Effector memory CD4-positive, alpha-beta T cell (primary cell): ENCODE data around the gene CD8A.

Experiments
- DNase-seq, 3 donors: peaks; one replicate each; pipeline ENCODE4 v3.0.0-alpha.2; 2020
- H3K27ac ChIP-seq: 2 replicates; pipeline ENCODE4 v1.7.0; 2013; ENCODE audit warnings: mild to moderate bottlenecking, low read length, moderate library complexity; ENCODE audit not compliant: insufficient read depth, poor library complexity, severe bottlenecking
- H3K27me3 ChIP-seq: replicated peaks from 2 replicates; pipeline ENCODE4 v1.7.0; 2013; ENCODE audit warnings: mild to moderate bottlenecking, low read length; ENCODE audit not compliant: insufficient read depth, control insufficient read depth, poor library complexity, severe bottlenecking
- H3K36me3 ChIP-seq: 2 replicates; pipeline ENCODE4 v1.7.0; 2013; ENCODE audit warnings: mild to moderate bottlenecking, low read length, moderate library complexity; ENCODE audit not compliant: control insufficient read depth, insufficient read depth
- H3K4me1 ChIP-seq: 2 replicates; pipeline ENCODE4 v1.7.0; 2013; ENCODE audit warnings: low read length, mild to moderate bottlenecking; ENCODE audit not compliant: control insufficient read depth, insufficient read depth, poor library complexity, severe bottlenecking
- H3K4me3 ChIP-seq: 2 replicates; pipeline ENCODE4 v1.7.0; 2013; ENCODE audit warnings: low read length, low read depth, mild to moderate bottlenecking; ENCODE audit not compliant: insufficient read depth, poor library complexity, severe bottlenecking
- H3K9me3 ChIP-seq: 2 replicates; pipeline ENCODE4 v1.7.0; 2013; ENCODE audit warnings: mild to moderate bottlenecking, low read length, moderate library complexity; ENCODE audit not compliant: control insufficient read depth

The CD8A gene

DNA sequence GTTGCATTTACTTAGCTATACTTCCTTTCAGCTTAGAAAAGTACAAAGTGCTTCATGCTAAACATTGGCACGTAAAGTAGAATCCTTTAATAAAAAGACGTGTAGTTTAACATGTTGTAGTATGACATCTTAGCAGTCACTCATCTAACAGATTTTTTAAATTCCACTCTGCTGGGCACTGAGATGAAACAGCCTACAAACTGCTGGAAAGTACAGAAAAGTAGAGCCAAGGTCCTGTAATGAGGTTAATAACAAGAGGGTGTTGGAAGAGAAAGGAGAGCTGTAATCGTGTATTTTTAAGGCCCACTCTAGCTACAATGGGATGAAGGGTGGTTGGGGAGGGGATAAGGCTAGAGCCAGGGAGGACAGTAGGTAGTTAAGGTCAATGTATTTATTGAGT, 10.7 kb downstream of the CD8A start:
- Histone ChIP-seq H3K4me3 (no peak overlapping the region), H3K4me1 (no peaks in the 10 kb centered on the region)

DNA sequence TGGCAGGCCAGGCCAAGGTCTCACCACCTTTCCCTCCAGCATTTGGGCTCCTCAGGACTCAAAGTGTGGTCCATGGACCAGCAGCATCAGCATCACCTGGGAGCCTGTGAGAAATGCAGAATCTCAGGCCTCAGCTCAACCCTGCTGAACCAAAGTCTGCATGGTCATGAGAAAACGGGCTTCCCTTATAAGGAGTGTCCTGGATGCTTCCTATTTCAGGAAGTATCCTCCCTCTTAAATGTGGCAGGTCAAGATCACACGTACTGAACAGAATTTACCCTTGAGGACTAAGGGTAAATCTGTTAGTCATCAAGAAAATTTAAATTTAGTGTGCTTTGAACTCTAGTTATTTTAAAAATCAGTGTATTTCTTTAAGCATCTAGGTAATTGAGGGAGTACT, 11.8 kb downstream of the CD8A start:
- DNase-seq, result no peak
- H3K27me3 ChIP-seq, result no peaks in the 10 kb centered on the region
- H3K4me1 ChIP-seq, result no peaks in the 10 kb centered on the region
- no peak overlapping the region for H3K4me3 ChIP-seq
- H3K9me3 ChIP-seq, result no peaks in the 10 kb centered on the region
- no peak overlapping the region for H3K27ac ChIP-seq
- peaks cover 7% of the 10 kb centered on the region for H3K36me3 ChIP-seq

More for the DNA sequence above, 10.7 kb downstream of the CD8A start:
- no peaks in the 10 kb centered on the region for H3K27me3 ChIP-seq
- H3K9me3 ChIP-seq, result no peaks in the 10 kb centered on the region
- DNase-seq, result no peak
- H3K36me3 ChIP-seq, result peaks cover under 1% of the 10 kb centered on the region
- no peak overlapping the region for H3K27ac ChIP-seq

DNA sequence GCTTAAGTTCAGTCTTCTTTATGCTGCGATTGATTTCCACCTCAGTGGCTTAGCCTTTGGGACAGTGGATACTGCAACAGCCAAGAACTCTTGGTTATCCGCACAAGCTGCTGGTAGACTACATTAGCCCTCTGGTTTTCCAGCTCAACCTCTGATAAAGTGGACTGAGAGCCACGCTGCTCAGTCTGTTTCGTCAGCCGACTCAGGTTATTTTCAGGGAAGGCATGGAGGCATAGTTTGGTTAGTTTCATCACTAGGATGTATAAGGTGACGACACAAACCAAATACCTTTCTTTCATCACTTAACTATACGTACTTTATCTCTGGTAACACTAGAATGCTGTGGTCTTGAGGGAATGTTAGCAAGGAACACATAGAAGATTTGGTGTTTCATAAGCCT, 14.2 kb downstream of the CD8A start:
- DNase-seq, result no peak
- Histone ChIP-seq H3K27ac (no peak overlapping the region), H3K4me3 (no peak overlapping the region), H3K27me3 (no peaks in the 10 kb centered on the region), H3K4me1 (no peaks in the 10 kb centered on the region), H3K36me3 (peaks cover 25% of the 10 kb centered on the region), H3K9me3 (no peaks in the 10 kb centered on the region)

DNA sequence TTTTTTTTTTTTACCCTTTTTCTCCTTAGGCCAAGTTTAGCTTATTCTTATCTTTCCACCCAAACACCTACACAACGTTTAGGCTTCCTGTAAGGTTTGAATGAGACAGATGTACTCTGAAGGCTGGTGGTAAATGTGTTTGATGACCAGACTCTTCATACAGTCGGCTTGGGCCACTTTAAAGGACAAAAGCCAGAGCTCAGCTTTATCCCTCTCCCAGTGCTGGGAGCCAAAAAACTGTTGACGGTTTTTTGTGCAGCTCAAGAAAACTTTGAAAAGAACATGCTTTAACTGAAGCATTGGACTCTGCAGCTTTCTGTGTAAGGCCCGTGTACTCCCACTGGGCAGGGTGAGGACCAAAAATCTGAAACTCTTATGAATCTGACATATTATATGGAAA, 15.4 kb downstream of the CD8A start:
- no peaks in the 10 kb centered on the region for H3K4me1 ChIP-seq
- H3K27ac ChIP-seq, result no peak overlapping the region
- no peaks in the 10 kb centered on the region for H3K27me3 ChIP-seq
- H3K36me3 ChIP-seq, result peaks cover 37% of the 10 kb centered on the region
- H3K9me3 ChIP-seq, result no peaks in the 10 kb centered on the region
- H3K4me3 ChIP-seq, result no peak overlapping the region
- no peak for DNase-seq

DNA sequence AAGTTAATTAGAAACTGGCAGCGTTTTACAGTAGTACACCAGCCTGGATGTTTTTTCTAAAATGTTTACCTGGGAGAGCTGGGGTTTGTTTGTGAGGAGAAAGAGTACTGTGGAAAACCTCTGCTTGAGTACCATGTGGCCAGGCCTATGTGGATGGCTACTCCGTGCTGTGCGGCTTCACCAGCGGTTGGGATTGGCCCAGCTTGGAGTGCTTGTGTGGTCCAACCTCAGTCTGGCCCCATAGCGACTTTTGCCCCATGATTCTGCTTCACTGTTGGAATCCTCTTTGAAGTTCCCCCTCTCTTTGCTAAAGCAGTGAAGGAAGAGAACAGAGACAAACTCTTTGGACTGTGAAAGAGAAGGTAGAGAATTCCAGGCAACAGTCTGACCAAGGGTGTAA, 15.9 kb downstream of the CD8A start:
- Histone ChIP-seq H3K4me1 (no peaks in the 10 kb centered on the region), H3K4me3 (no peak overlapping the region), H3K27me3 (no peaks in the 10 kb centered on the region), H3K9me3 (no peaks in the 10 kb centered on the region), H3K27ac (no peak overlapping the region), H3K36me3 (peaks cover 41% of the 10 kb centered on the region)
- DNase-seq, result no peak

DNA sequence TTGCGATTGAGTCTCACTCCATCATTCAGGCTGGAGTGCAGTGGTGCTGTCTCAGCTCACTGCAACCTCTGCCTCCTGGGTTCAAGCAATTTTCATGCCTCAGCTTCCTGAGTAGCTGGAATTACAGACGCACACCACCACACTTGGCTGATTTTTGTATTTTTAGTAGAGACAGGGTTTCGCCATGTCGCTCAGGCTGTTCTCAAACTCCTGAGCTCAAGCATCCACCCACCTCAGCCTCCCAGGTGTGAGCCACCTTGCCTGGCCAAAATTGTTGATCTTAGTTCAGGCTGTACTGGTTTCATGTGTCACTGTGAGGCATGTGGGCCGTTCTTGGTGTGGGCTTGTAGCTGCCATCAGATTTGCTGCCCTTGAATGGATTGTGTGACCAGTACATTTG, 18.1 kb downstream of the CD8A start:
- DNase-seq, result no peak
- peaks cover 51% of the 10 kb centered on the region for H3K36me3 ChIP-seq
- H3K4me1 ChIP-seq, result no peaks in the 10 kb centered on the region
- no peak overlapping the region for H3K4me3 ChIP-seq
- no peaks in the 10 kb centered on the region for H3K27me3 ChIP-seq
- H3K27ac ChIP-seq, result no peak overlapping the region
- no peaks in the 10 kb centered on the region for H3K9me3 ChIP-seq

DNA sequence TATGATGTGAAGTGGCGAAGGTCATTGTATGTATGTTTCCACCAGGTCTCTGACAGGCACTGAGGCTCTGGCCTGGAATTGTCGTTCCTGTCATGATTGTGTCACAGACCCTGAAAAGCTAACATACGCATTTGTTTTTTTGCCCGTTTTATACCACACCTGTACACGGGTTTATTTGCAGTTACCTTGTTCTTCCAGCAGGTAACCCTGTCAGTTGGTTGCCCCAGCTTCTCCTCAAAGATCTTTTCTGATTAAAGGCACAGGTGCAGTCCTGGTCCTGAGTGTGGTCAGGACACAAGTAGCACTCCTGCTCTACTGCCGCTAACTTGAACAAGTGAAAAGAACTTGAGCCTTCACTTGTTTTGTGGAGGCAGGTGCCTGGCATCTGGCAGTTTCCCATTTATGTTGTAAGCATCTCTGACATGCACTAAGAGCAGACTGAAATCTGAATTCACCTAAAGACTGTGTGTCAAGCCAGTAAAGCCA, 19.9 kb downstream of the CD8A start:
- Histone ChIP-seq H3K27me3 (no peaks in the 10 kb centered on the region), H3K4me1 (no peaks in the 10 kb centered on the region), H3K4me3 (no peak overlapping the region), H3K9me3 (no peaks in the 10 kb centered on the region), H3K27ac (no peak overlapping the region), H3K36me3 (peaks cover 63% of the 10 kb centered on the region)
- DNase-seq, result no peak

DNA sequence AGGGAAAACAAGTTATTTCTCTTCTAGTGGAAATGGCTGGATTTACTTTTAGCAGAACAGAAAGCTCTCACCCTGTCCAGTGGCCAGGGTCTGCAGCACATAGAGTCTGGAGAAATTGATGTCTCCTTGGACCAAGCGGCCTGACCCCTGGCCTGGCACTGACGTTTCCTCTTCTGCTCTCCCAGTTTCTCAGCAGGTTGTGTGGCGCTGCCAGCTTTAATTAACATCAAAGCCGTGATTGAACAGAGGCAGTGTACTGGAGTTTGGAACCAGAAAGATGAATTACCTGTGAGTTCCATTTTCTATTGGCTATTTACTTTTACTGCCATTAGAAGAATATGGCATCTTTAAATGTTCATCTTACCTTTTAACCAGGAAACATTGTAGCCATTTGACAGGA, 20.9 kb downstream of the CD8A start:
- Histone ChIP-seq H3K36me3 (peaks cover 68% of the 10 kb centered on the region), H3K27ac (no peak overlapping the region), H3K27me3 (no peaks in the 10 kb centered on the region), H3K4me3 (no peak overlapping the region), H3K9me3 (no peaks in the 10 kb centered on the region), H3K4me1 (no peaks in the 10 kb centered on the region)
- no peak for DNase-seq

DNA sequence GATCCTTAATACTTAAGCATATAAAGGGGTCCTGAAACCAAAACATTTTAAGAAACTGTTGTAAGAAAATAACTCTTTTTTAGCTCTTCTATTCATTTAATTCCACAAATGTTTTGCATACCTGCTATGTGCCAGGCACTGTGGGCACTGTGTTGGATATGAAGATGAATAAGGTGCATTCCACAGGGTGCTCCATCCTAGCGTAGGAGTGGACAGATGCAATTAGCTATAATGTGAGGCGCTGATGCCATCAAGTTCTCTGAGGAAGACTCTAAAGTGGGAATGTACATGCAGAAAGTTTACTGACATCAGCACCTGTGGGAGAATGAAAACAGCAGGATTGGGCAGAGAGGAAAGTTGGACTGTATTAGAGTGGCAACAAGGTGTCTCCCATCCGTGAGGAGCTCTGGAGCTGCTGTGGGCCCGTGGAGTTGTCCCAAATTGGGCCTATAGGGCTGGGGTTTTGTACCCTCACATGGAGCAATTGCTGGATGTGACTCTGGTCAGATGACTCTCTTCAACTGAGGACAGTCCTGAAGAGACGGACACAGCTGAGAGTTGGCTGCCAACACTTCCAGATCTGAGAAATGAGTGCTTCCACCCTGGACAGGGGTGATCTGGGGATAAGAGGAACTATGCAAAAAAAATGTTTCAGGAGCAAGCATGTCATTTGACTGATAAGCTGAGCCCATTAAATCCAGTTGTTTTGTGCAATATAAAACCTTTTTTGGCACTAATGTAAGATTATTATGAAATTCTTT, 22.3 kb downstream of the CD8A start:
- Histone ChIP-seq H3K4me1 (no peaks in the 10 kb centered on the region), H3K27me3 (no peaks in the 10 kb centered on the region), H3K9me3 (no peaks in the 10 kb centered on the region), H3K36me3 (peaks cover 61% of the 10 kb centered on the region), H3K4me3 (no peak overlapping the region), H3K27ac (no peak overlapping the region)
- DNase-seq, result no peak

DNA sequence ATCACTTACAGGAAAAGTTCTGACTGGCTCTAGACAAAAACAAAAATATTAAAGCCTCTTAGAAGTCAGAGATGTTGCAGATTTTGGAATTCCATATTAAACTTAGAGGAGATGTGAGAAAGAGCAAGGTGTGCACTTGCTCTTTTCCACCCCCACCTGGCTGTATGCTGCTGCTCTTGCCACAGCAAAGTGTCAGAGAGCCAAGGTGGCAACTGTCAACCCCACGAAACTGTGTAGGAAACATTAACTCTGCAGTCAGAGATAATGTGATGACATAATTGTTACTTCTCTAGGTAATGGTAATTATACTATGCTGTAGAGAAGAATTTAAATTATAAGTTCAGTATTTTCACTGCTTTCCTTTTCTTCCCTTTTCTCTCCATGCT, 25.4 kb downstream of the CD8A start:
- Histone ChIP-seq H3K36me3 (peaks cover 34% of the 10 kb centered on the region), H3K9me3 (no peaks in the 10 kb centered on the region), H3K27me3 (no peaks in the 10 kb centered on the region), H3K4me3 (no peak overlapping the region), H3K27ac (no peak overlapping the region), H3K4me1 (no peaks in the 10 kb centered on the region)
- no peak for DNase-seq
